H9 (cell line): ENCODE data around the gene ODC1. TPM values are rescaled to one million over a fixed set of nuclear protein-coding genes. Genes with fewer than 3 reads are reported as not detected.

ENCODE experiments used
- DNase-seq: peaks from one replicate; pipeline ENCODE4 v3.0.0-alpha.2; 2017
- H2AFZ ChIP-seq: one replicate; pipeline ENCODE4 v1.6.1; 2013; ENCODE audit warnings: mild to moderate bottlenecking, low read length, control low read depth, moderate library complexity
- H2AK5ac ChIP-seq: 2 replicates; pipeline ENCODE4 v1.6.1; 2013; ENCODE audit warnings: low read length, control low read depth, mixed read lengths; ENCODE audit not compliant: insufficient read length
- H2BK120ac ChIP-seq: one replicate; pipeline ENCODE4 v1.6.1; 2013; ENCODE audit warnings: low read depth, mild to moderate bottlenecking, low read length, control low read depth, inconsistent platforms; ENCODE audit not compliant: poor library complexity, severe bottlenecking
- H2BK12ac ChIP-seq: 2 replicates; pipeline ENCODE4 v1.6.1; 2013; ENCODE audit warnings: low read length, control low read depth, mixed read lengths, low read depth; ENCODE audit not compliant: insufficient read length
- H2BK15ac ChIP-seq: 2 replicates; pipeline ENCODE4 v1.6.1; 2013; ENCODE audit warnings: low read depth, low read length, control low read depth
- H2BK20ac ChIP-seq: one replicate; pipeline ENCODE4 v1.6.1; 2013; ENCODE audit warnings: low read depth, mild to moderate bottlenecking, low read length, control low read depth, inconsistent platforms; ENCODE audit not compliant: poor library complexity, severe bottlenecking
- H2BK5ac ChIP-seq: 2 replicates; pipeline ENCODE4 v1.6.1; 2013; ENCODE audit warnings: low read length, control low read depth, mixed read lengths; ENCODE audit not compliant: insufficient read length
- H3K14ac ChIP-seq: 2 replicates; pipeline ENCODE4 v1.6.1; 2013; ENCODE audit warnings: low read length, control low read depth; ENCODE audit not compliant: insufficient read depth
- H3K18ac ChIP-seq: 2 replicates; pipeline ENCODE4 v1.6.1; 2013; ENCODE audit warnings: low read depth, mild to moderate bottlenecking, mixed read lengths, low read length, control low read depth; ENCODE audit not compliant: insufficient read length
- H3K23ac ChIP-seq: 2 replicates; pipeline ENCODE4 v1.6.1; 2013; ENCODE audit warnings: low read length, control low read depth, mixed read lengths, low read depth; ENCODE audit not compliant: insufficient read length
- H3K23me2 ChIP-seq: 2 replicates; pipeline ENCODE4 v1.6.1; 2013; ENCODE audit warnings: low read depth, mild to moderate bottlenecking, mixed read lengths, low read length, control low read depth; ENCODE audit not compliant: insufficient read length, poor library complexity, severe bottlenecking
- H3K27ac ChIP-seq: 2 replicates; pipeline ENCODE4 v1.5.1; 2013; ENCODE audit warnings: low read length, control low read depth, mixed read lengths, low read depth; ENCODE audit not compliant: insufficient read length
- H3K27me3 ChIP-seq: 2 replicates; pipeline ENCODE4 v1.6.1; 2013; ENCODE audit warnings: low read length, control low read depth, inconsistent platforms; ENCODE audit not compliant: insufficient read depth
- H3K4ac ChIP-seq: 2 replicates; pipeline ENCODE4 v1.6.1; 2013; ENCODE audit warnings: low read depth, mild to moderate bottlenecking, control low read depth, inconsistent platforms, low read length, moderate library complexity
- H3K4me1 ChIP-seq: 2 replicates; pipeline ENCODE4 v1.6.1; 2013; ENCODE audit warnings: low read length, control low read depth, inconsistent platforms; ENCODE audit not compliant: insufficient read depth
- H3K4me2 ChIP-seq: 2 replicates; pipeline ENCODE4 v1.6.1; 2013; ENCODE audit warnings: low read length, control low read depth, mixed read lengths; ENCODE audit not compliant: insufficient read length, insufficient read depth
- H3K56ac ChIP-seq: 2 replicates; pipeline ENCODE4 v1.6.1; 2013; ENCODE audit warnings: low read depth, mild to moderate bottlenecking, mixed read lengths, low read length, control low read depth; ENCODE audit not compliant: insufficient read length
- H3K79me1 ChIP-seq: 2 replicates; pipeline ENCODE4 v1.6.1; 2013; ENCODE audit warnings: low read depth, mild to moderate bottlenecking, moderate library complexity, low read length, control low read depth, inconsistent platforms; ENCODE audit not compliant: insufficient read depth, poor library complexity, severe bottlenecking
- H3K79me2 ChIP-seq: 2 replicates; pipeline ENCODE4 v1.6.1; 2013; ENCODE audit warnings: low read length, control low read depth, inconsistent platforms; ENCODE audit not compliant: insufficient read depth
- H3K9ac ChIP-seq: 2 replicates; pipeline ENCODE4 v1.6.1; 2013; ENCODE audit warnings: low read length, control low read depth, mixed read lengths; ENCODE audit not compliant: insufficient read length; ENCODE audit errors: extremely low read depth
- H3K9me3 ChIP-seq: one replicate; pipeline ENCODE4 v1.6.1; 2013; ENCODE audit warnings: low read depth, low read length, inconsistent platforms; ENCODE audit not compliant: control insufficient read depth
- H3T11ph ChIP-seq: one replicate; pipeline ENCODE4 v1.6.1; 2013; ENCODE audit warnings: mild to moderate bottlenecking, low read length, control low read depth, inconsistent platforms
- H4K20me1 ChIP-seq: one replicate; pipeline ENCODE4 v1.6.1; 2013; ENCODE audit not compliant: control insufficient read depth, insufficient read length, insufficient read depth
- H4K5ac ChIP-seq: 2 replicates; pipeline ENCODE4 v1.6.1; 2013; ENCODE audit warnings: low read depth, mild to moderate bottlenecking, mixed read lengths, low read length, control low read depth; ENCODE audit not compliant: insufficient read length
- H4K8ac ChIP-seq: replicated peaks from 2 replicates; pipeline ENCODE4 v1.6.1; 2013; ENCODE audit warnings: low read length, control low read depth, mixed read lengths, low read depth; ENCODE audit not compliant: insufficient read length
- H4K91ac ChIP-seq: 2 replicates; pipeline ENCODE4 v1.6.1; 2013; ENCODE audit warnings: low read depth, mild to moderate bottlenecking, moderate library complexity, mixed read lengths, low read length, control low read depth; ENCODE audit not compliant: insufficient read length
- H3K27ac Mint-ChIP-seq, 3 experiments: 2 replicates in 2 of 3; 3 replicates in 1 of 3; pipeline ENCODE4 v1.8.0; 2020 to 2021; ENCODE audit warnings: mixed read lengths in 3 of 3, mild to moderate bottlenecking in 1 of 3, moderate library complexity in 1 of 3
- H3K27me3 Mint-ChIP-seq: 2 replicates; pipeline ENCODE4 v1.8.0; 2021; ENCODE audit warnings: low read depth, mild to moderate bottlenecking, moderate library complexity, mixed read lengths
- H3K36me3 Mint-ChIP-seq, 3 experiments: 2 replicates in 2 of 3; 3 replicates in 1 of 3; pipeline ENCODE4 v1.8.0; 2020 to 2021; ENCODE audit warnings: low read depth in 3 of 3, mixed read lengths in 3 of 3; ENCODE audit not compliant: insufficient read depth in 1 of 3
- H3K4me1 Mint-ChIP-seq, 2 experiments: 2 replicates each; pipeline ENCODE4 v1.8.0; 2020; ENCODE audit warnings: mixed read lengths in 2 of 2
- H3K4me3 Mint-ChIP-seq, 2 experiments: 2 replicates in 1 of 2; 3 replicates in 1 of 2; pipeline ENCODE4 v1.8.0; 2020 to 2021; ENCODE audit warnings: mild to moderate bottlenecking in 2 of 2, mixed read lengths in 2 of 2, moderate library complexity in 1 of 2
- H3K9me3 Mint-ChIP-seq, 2 experiments: 2 replicates in 1 of 2; 3 replicates in 1 of 2; pipeline ENCODE4 v1.8.0; 2020; ENCODE audit warnings: mild to moderate bottlenecking in 2 of 2, mixed read lengths in 2 of 2, moderate library complexity in 1 of 2
- CTCF ChIP-seq: fragments of 200-600 bp; sonication (generic); conservative IDR thresholded peaks from 3 replicates; pipeline ENCODE4 v1.8.0; 2021; ENCODE audit warnings: antibody characterized with exemption, mild to moderate bottlenecking
- WGBS: extraction: QIAGEN DNeasy Blood & Tissue Kit; methylation state at CpG from one replicate; pipeline ENCODE4 v1.1.7; 2013; ENCODE audit warnings: missing lambda C conversion rate, low lambda C conversion rate, mixed read lengths; ENCODE audit not compliant: insufficient read length; ENCODE audit errors: extremely low coverage; 5-methylcytosine and 5-hydroxymethylcytosine counted together
- total RNA-seq: library from RNA; stranded (reverse); gene quantifications from 2 replicates; pipeline ENCODE4 v1.2.1, GENCODE V29; 2021

The ODC1 gene
- total RNA-seq, 1 experiment from 2014 or later: 48.3 TPM

- no peak overlapping the region for H2BK12ac ChIP-seq
- no peak overlapping the region for H2BK15ac ChIP-seq
- no peak overlapping the region for H3K4me2 ChIP-seq
- Mint-ChIP-seq H3K27me3 (peaks cover 3% of the 10 kb centered on the region; the same call in 1 of the 2 replicates), H3K4me1 (peaks cover 0 to 2% of the 10 kb centered on the region in 2 experiments; a peak in 1 of 4 replicates), H3K9me3 (no peaks in the 10 kb centered on the region), H3K4me3 (no peak overlapping the region), H3K36me3 (peaks cover 29 to 44% (median 44%) of the 10 kb centered on the region in 3 experiments; a peak in 6 of 7 replicates), H3K27ac (peak overlapping the region in 2 of 3 experiments; percentile 70 to 76; a peak in 3 of 7 replicates)
- no peak overlapping the region for H3T11ph ChIP-seq
- H2BK5ac ChIP-seq: no peak overlapping the region
- H4K8ac ChIP-seq: no peak overlapping the region
- no peaks in the 10 kb centered on the region for H3K4me1 ChIP-seq
- no peak overlapping the region for H3K9ac ChIP-seq
- H3K4ac ChIP-seq: no peak overlapping the region
- H3K79me1 ChIP-seq: no peaks in the 10 kb centered on the region
- H3K23ac ChIP-seq: no peak overlapping the region
- no peak for DNase-seq
- no peak for TF ChIP-seq CTCF
- no peak overlapping the region for H4K91ac ChIP-seq
- WGBS: no CpG with 5 or more reads among the region's 11 CpGs
- H3K18ac ChIP-seq: no peak overlapping the region
- H3K56ac ChIP-seq: no peak overlapping the region
- H2AK5ac ChIP-seq: no peak overlapping the region
- no peak overlapping the region for H3K27ac ChIP-seq
- H3K79me2 ChIP-seq: no peaks in the 10 kb centered on the region
- no peak overlapping the region for H3K14ac ChIP-seq
- no peaks in the 10 kb centered on the region for H3K27me3 ChIP-seq
- H2BK120ac ChIP-seq: no peak overlapping the region
- no peak overlapping the region for H2BK20ac ChIP-seq
- no peaks in the 10 kb centered on the region for H3K9me3 ChIP-seq
- H2AFZ ChIP-seq: no peak overlapping the region
- no peak overlapping the region for H4K5ac ChIP-seq
- no peaks in the 10 kb centered on the region for H3K23me2 ChIP-seq
- H4K20me1 ChIP-seq: no peaks in the 10 kb centered on the region
Measured at GRCh38 chr2:10439185-10439879, 8.8 kb downstream of the ODC1 start.
